HG03095 (cell line): ENCODE data around the gene MAPK6.
A peak's percentile ranks its signal among the peaks of the same experiment; 100 is the strongest.

Source experiments
- ATAC-seq: cut with Tn5 transposase; IDR thresholded peaks from one replicate; pipeline ENCODE4 v1.9.1; 2021; ENCODE audit warnings: moderate library complexity; ENCODE audit not compliant: unreplicated experiment

Gene MAPK6

GRCh38 chr15:52100807-52101442 is 81.9 kb downstream of the MAPK6 start:
- ATAC-seq = no peak

GRCh38 chr15:52101542-52102323 is 82.7 kb downstream of the MAPK6 start:
- ATAC-seq = no peak

DNA sequence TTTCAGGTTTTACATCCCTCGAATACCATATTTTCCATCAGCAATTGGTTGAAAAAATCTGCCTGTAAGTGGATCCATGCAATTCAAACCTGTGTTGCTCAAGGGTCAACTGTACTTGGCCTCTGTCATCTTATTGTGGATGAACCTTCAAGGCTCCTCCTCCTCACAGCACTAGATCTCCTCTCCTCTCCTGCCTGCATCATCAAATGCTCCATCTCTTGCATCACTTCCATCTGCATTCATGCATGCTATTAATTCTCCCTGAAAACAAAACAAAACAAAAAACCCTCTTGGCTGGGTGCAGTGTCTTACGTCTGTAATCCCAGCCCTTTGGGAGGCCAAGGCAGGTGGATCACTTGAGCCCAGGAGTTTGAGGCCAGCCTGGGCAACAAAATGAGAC is 83.4 kb downstream of the MAPK6 start:
- no peak for ATAC-seq

DNA sequence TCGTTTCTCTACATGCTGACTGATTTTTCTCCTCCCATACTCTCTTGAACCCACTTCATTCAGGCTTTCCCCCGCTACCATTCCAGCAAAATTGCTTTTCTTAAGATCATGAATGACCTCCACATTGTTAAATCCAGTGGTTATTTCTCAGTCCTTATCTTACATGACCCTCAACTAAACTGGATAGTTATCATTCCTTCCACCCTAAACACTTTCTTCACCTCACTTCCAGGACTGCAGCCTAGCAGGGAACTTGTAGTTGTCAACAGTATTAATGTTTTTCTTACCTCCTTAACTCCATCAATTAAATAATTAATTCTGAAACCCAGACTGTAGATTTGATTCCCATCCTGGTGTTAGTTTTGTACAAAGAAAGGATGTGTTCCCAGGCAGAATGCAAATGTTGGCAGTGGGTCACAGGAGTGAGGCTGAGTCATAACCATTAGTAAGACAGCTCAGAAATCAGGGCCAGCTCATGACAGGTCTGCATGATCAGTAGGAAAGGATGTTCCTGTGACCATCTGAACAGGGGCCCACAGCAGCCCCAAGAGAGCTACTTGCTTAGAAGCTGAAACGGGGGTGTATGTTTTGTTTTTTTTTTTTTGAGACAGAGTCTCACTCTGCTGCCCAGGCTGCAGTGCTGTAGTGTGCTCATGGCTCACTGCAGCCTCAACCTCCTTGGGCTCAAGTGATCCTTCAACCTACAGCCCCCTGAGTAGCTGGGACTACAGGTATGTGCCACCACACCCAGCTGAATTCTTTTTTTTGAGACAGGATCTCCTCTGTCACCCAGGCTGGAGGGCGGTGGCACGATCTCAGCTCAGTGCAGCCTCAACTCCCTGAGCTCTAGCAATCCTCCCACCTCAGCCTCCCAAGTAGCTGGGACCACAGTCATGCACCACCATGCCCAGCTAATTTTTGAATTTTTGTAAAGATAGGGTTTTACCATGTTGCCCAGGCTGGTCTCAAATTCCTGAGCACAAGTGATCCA is 84.5 kb downstream of the MAPK6 start:
- peak; percentile 77 for ATAC-seq

DNA sequence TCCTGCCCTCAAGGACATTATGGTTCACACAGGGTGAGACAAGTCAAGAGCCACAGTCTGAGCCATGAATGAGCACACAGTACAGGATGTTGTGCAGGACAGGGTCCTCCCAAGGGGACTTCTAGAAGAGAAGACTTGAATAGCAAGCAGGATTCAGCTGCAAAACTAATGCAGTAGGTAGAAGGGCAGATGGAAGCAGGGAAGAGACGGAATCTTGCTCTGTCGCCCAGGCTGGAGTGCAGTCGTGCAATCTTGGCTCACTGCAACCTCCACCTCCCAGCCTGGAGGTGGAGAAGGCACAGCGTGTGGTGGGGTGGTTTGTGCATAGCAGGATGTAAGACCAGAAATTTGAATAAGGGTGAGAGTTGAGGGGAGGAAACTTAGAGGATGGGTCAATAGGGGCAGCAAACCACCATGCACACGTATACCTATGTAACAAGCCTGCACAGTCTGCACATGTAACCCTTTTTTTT is 85.5 kb downstream of the MAPK6 start:
- ATAC-seq = no peak

DNA sequence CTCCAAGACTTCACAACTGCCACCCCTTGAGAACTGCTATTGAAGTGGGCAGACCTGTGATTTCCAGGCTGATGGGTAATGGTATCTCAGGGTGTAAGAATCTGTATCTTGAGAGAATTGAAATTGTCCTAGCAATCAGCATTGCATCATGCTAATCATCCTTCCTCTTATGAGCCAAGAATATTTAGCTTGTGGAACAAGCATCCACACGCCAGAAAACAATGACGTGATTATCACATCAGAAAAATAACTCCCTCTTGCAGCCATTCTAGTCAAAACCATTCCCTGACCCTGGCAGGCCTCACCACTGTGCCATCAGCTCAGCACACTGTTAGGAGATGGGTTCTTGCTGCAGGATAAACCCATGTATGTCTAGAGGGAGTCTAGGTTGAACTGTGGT is 86.8 kb downstream of the MAPK6 start:
- ATAC-seq = no peak

GRCh38 chr15:52106641-52107040 is 87.6 kb downstream of the MAPK6 start:
- no peak for ATAC-seq

DNA sequence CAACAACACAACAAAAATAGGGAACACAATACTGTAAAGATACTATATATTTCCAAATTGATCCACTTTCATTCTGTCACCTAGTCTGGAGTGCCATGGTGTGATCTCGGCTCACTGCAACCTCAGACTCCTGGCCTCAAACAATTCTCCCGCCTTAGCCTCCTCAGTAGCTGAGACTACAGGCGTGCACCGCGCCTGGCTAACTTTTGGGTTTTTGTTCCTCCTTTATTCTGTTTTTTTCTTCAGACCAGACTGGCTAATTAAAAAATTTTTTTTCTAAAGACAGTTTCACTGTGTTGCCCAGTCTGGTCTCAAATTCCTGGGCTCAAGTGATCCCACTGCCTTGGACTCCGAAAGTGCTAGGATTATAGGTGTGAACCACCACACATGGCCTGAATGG is 88.2 kb downstream of the MAPK6 start:
- no peak for ATAC-seq

- ATAC-seq = peak; percentile 52
These were observed 90.8 kb downstream of the MAPK6 start for GRCh38 chr15:52109559-52110451.

DNA sequence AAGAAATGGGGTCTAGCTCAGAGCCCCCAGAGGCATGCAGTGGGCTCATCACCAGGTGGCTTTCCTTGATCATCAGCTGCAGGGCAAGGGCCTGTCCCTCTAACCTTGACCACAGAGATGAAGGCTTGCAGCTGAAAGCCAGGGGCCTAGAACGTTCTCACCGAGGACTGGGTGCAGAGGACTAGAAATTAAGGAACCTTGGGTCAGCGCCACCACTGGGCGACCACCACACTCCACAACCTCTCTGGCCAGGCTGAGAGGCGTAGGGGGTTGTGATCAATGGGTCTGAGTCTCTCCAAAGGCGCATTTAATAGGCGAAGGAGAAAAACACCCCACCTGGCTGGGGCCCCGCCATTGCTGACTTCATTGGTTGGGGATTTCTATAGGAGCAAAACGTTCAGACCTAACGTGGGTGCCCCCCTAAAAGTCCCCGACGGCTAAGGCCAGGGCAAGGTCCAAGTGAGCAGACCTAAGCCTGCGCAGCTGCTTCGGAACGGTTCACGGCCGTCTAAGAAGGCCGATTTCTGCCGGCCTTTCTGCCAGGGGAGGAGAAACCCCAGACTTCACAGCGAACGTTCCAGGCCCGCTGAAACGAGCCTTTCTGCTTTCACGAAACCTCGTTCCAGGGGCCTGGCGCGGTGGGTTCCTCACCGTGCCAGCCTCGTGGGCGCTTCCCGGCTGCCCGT is 92.6 kb downstream of the MAPK6 start:
- no peak for ATAC-seq

DNA sequence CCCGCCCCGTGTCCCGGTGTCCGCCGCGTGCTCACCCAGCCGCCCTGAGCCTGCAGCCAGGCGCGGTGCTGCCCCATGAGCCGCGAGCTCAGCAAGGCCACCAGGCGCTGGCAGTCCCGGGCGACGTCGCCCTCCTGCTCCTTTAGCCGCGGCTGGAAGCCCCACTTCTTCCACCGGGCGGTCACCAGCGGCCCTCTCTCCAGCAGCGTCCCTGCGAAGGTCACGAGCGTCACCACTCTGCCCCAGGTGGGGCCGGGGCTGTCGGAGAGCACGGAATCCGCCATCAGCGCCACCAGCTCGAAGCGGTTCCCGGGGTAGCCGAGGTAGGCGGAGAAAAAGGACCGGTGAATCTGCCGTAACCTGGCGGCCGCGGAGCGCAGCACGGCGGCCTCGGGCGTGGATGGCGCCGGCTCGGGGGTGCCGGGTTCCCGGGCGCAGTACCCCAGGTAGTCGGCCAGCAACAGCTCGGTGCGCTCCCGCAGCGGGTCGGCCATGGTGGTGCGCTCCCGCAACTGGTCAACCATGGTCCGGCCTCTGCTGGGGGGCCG is 93.3 kb downstream of the MAPK6 start:
- no peak for ATAC-seq

- no peak for ATAC-seq
These were observed 94.2 kb downstream of the MAPK6 start for GRCh38 chr15:52113235-52113634.

DNA sequence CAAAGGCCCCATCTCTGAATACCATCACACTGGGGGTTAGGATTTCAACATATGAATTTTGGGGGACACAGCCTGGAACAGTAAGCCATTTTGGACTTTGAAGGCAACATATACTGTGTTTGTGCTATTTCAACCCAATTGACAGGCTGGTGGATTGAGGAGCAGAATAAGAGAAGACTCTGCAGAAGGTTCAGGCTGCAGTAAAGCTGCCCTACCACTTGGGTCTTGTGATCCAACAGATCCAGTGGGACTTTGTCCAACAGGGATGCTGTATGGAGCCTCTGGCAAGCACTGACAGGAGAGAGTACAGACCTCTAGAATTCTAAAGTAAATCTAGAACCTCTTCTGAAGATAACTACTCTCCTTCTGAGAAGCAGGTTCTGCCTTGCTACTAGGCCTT is 94.7 kb downstream of the MAPK6 start:
- ATAC-seq = no peak

DNA sequence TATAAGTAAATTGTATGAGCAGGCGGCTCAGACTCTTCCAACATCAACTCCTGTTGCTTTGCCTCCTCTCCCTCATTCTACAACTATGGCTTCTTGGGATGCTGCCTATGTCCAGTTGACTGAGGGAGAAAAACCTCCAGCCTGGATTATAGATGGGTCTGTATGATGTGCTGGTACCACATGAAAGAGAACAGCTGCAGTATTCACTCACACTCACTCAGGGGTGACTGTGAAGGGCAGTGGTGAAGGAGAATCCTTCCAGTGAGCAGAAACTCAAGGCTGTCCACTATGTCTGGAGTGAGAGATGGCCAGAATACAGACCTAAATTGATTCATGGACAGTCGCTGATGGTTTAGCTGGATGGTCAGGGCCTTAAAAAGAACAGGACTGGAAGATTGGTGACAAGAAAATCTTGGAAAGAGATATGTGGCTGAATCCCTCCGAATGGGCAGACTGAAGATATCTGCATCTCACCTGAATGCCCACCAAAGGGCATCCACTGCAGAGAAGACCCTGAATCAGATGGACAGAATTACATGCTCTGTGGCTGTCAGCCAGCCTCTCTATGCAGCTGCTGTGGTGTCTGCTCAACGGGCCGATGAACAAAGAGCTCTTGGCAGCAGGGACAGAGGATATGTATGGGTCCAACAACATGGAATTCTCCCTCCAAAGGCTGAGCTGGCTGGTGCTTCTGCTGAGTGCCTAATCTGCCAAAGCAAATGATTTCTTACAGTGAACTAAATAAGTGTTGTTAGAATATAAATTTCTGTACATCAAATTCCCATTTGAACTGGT is 95.4 kb downstream of the MAPK6 start:
- no peak for ATAC-seq

DNA sequence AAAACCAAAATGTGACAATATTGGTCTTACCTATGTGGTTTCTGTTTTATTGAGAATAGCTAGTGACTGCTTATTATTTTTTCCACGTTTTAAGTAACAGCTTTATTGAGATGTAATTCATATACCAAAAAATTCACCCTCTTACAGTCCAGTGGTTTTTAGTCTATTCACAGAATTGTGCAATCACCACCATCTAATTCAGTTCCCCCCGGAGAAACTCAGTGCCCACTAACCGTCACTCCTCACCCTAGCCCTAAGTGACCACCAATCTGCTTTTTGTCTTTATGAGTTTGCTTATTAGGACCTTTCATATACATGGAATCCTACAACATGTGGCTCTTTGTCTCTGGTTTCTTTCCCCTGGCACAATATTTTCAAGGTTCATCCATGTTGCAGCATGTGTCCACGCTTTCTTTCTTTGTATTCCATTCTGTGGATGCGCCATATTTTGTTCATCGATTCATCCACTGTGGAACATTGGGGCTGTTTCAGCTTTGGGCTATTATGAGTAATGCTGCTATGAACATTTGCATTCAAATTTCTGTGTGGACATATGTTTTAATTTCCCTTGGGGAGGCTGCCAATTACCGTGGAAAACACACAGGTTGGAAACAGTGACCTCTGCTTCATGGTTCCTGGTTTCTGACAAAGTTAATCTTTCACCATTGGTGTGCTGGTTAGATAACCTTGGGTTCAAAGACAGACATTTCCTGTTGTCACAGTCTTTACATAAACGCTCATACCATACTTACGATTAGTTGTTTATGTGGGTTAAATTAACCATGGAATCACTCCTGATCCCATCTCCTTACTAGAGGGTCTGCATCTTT is 96.8 kb downstream of the MAPK6 start:
- no peak for ATAC-seq
